GM18499 (cell line): Measurements from ENCODE around the gene UBA1.
"Not testable (repeated sequence)": the region's sequence is repeated elsewhere in the genome, so short reads cannot be mapped to it uniquely, and the experiment has no call there.

ENCODE experiments used
- ATAC-seq: cut with Tn5 transposase; IDR thresholded peaks from one replicate; pipeline ENCODE4 v1.9.1; 2021; ENCODE audit warnings: moderate number of reproducible peaks; ENCODE audit not compliant: insufficient read depth, unreplicated experiment

The UBA1 gene

GRCh38 chrX:47247206-47247998 is 53.8 kb downstream of the UBA1 start:
- no peak for ATAC-seq

- no peak for ATAC-seq
Measured at GRCh38 chrX:47247999-47248320, 54.3 kb downstream of the UBA1 start.

- no peak for ATAC-seq
Measured at GRCh38 chrX:47248576-47248975, 54.9 kb downstream of the UBA1 start.

- no peak for ATAC-seq
Measured at GRCh38 chrX:47250017-47250347, 56.4 kb downstream of the UBA1 start.

- not testable (repeated sequence) for ATAC-seq
Measured at GRCh38 chrX:47257620-47258019, 64.0 kb downstream of the UBA1 start.
